HEK293T (cell line): ENCODE measurements around the gene ARF6.

ENCODE experiments used
- CTCF ChIA-PET: fragments of 350-600 bp; formaldehyde crosslinking; extraction: SDS; loops from one replicate; lab custom pipeline; 2021; ENCODE audit warnings: antibody characterized with exemption, inconsistent platforms; lab: Yijun Ruan, JAX
- POLR2A ChIA-PET: fragments of 350-600 bp; formaldehyde crosslinking; extraction: SDS; loops from one replicate; lab custom pipeline; 2020; ENCODE audit warnings: antibody characterized with exemption, inconsistent platforms; lab: Yijun Ruan, JAX
- DNase-seq: peaks from one replicate; pipeline ENCODE4 v3.0.0; 2012; ENCODE audit warnings: mixed read lengths; ENCODE audit errors: extremely low spot score
- ARNT ChIP-seq: fragments of 450-650 bp; IDR thresholded peaks from 2 replicates; pipeline ENCODE4 v1.6.1; 2017; ENCODE audit warnings: mild to moderate bottlenecking
- BHLHE40 ChIP-seq: fragments of 450-650 bp; IDR thresholded peaks from 2 replicates; pipeline ENCODE4 v1.6.1; 2016; ENCODE audit warnings: mild to moderate bottlenecking, moderate library complexity, borderline replicate concordance
- CTBP1 ChIP-seq: fragments of 450-650 bp; IDR thresholded peaks from 2 replicates; pipeline ENCODE4 v1.6.1; 2016; ENCODE audit warnings: borderline replicate concordance
- ELF4 ChIP-seq: fragments of 450-650 bp; IDR thresholded peaks from 2 replicates; pipeline ENCODE4 v1.6.1; 2017; ENCODE audit warnings: antibody characterized with exemption
- FOXA1 ChIP-seq: fragments of 450-650 bp; IDR thresholded peaks from 2 replicates; pipeline ENCODE4 v1.6.1; 2016; ENCODE audit warnings: mild to moderate bottlenecking
- FOXK2 ChIP-seq: fragments of 450-650 bp; IDR thresholded peaks from 2 replicates; pipeline ENCODE4 v1.6.1; 2016; ENCODE audit warnings: mild to moderate bottlenecking
- FOXM1 ChIP-seq: fragments of 450-650 bp; IDR thresholded peaks from 2 replicates; pipeline ENCODE4 v1.6.1; 2017; ENCODE audit warnings: mild to moderate bottlenecking, borderline replicate concordance
- HDGF ChIP-seq: fragments of 450-650 bp; IDR thresholded peaks from 2 replicates; pipeline ENCODE4 v1.6.1; 2017; ENCODE audit warnings: antibody characterized with exemption, borderline replicate concordance
- L3MBTL2 ChIP-seq: fragments of 450-650 bp; conservative IDR thresholded peaks from 2 replicates; pipeline ENCODE4 v1.6.1; 2016; ENCODE audit warnings: mild to moderate bottlenecking
- LEF1 ChIP-seq: fragments of 450-650 bp; IDR thresholded peaks from 2 replicates; pipeline ENCODE4 v1.6.1; 2017; ENCODE audit warnings: mild to moderate bottlenecking, borderline replicate concordance
- NFRKB ChIP-seq: fragments of 450-650 bp; IDR thresholded peaks from 2 replicates; pipeline ENCODE4 v1.6.1; 2016; ENCODE audit warnings: mild to moderate bottlenecking, moderate library complexity
- PKNOX1 ChIP-seq: fragments of 450-650 bp; IDR thresholded peaks from 2 replicates; pipeline ENCODE4 v1.6.1; 2016
- SP1 ChIP-seq: fragments of 450-650 bp; IDR thresholded peaks from 2 replicates; pipeline ENCODE4 v1.6.1; 2017
- SUZ12 ChIP-seq: fragments of 450-650 bp; IDR thresholded peaks from 2 replicates; pipeline ENCODE4 v1.6.1; 2016; ENCODE audit warnings: mild to moderate bottlenecking
- TARDBP ChIP-seq: fragments of 450-650 bp; IDR thresholded peaks from 2 replicates; pipeline ENCODE4 v1.6.1; 2016
- ZNF384 ChIP-seq: fragments of 450-650 bp; IDR thresholded peaks from 2 replicates; pipeline ENCODE4 v1.6.1; 2016

Gene ARF6

GRCh38 chr14:49862089-49862673, 30.7 kb upstream of the ARF6 start:
- peak; percentile 56 for DNase-seq
- CTCF ChIA-PET = interaction anchor here (0.5 to 6.0 kb wide), 32 partner anchors 9 to 453 kb away, joined by 3 to 79 read pairs (median 4); partner anchors contain the start of genes ARF6, KLHDC2, NEMF and VCPKMT
- TF ChIP-seq BHLHE40 (no peak), NFRKB (peak; percentile 57), ELF4 (no peak), FOXK2 (no peak)
- POLR2A ChIA-PET = interaction anchor here (0.8 to 3.1 kb wide), 26 partner anchors 10 to 450 kb away, joined by 3 to 57 read pairs (median 4); partner anchors contain the start of genes ARF6, DMAC2L, KLHDC2 and L2HGDH

GRCh38 chr14:49863487-49864281, 29.2 kb upstream of the ARF6 start:
- ChIA-PET CTCF (interaction anchor here (1.4 to 6.0 kb wide), 5 partner anchors 12 to 235 kb away, joined by 3 to 79 read pairs (median 11); partner anchors contain the start of gene NEMF), POLR2A (interaction anchor here (0.9 to 3.1 kb wide), 12 partner anchors 11 to 238 kb away, joined by 3 to 57 read pairs (median 6); partner anchors contain the start of genes ARF6, NEMF and POLE2)
- no peak for DNase-seq
- peak; percentile 84 for TF ChIP-seq ZNF384
- TF ChIP-seq PKNOX1 = peak; percentile 42; the same call in 1 of the 2 replicates
- TF ChIP-seq FOXM1 = no peak

GRCh38 chr14:49865431-49865859, 27.4 kb upstream of the ARF6 start:
- POLR2A ChIA-PET = interaction anchor here (1.1 to 3.6 kb wide), 2 partner anchors 13 to 14 kb away, joined by 3 to 24 read pairs; partner anchors contain the start of gene NEMF
- CTCF ChIA-PET = interaction anchor here (0.6 to 6.0 kb wide), 16 partner anchors 10 to 1815 kb away, joined by 3 to 79 read pairs (median 4); partner anchors contain the start of genes DMAC2L, L2HGDH and NEMF
- TF ChIP-seq CTBP1 = no peak
- no peak for TF ChIP-seq HDGF
- TF ChIP-seq FOXA1 = no peak
- TF ChIP-seq PKNOX1 = no peak
- no peak for TF ChIP-seq ELF4
- TF ChIP-seq ARNT = no peak
- TF ChIP-seq ZNF384 = no peak
- no peak for TF ChIP-seq BHLHE40
- no peak for TF ChIP-seq FOXK2
- TF ChIP-seq SP1 = no peak
- no peak for TF ChIP-seq SUZ12
- TF ChIP-seq FOXM1 = no peak
- no peak for DNase-seq

GRCh38 chr14:49867831-49868719, 24.8 kb upstream of the ARF6 start:
- peak; percentile 94 for DNase-seq
- ChIA-PET POLR2A (interaction anchor here (0.6 to 3.6 kb wide), 19 partner anchors 10 to 244 kb away, joined by 3 to 24 read pairs (median 4); partner anchors contain the start of genes ARF6 and NEMF), CTCF (interaction anchor here (0.7 to 2.4 kb wide), 3 partner anchors 12 to 236 kb away, joined by 3 to 14 read pairs (median 7); partner anchors contain the start of gene NEMF)
- TF ChIP-seq FOXA1 (no peak), HDGF (peak; percentile 47; the same call in 1 of the 2 replicates), LEF1 (no peak), FOXM1 (no peak), SUZ12 (no peak), L3MBTL2 (no peak), SP1 (no peak), ARNT (no peak), CTBP1 (peak; percentile 48; the same call in 1 of the 2 replicates), BHLHE40 (no peak)

- CTCF ChIA-PET = interaction anchor here (1.8 to 2.4 kb wide), 2 partner anchors 11 to 16 kb away, joined by 7 to 14 read pairs; partner anchors contain the start of gene NEMF
- no peak for TF ChIP-seq CTBP1
- no peak for TF ChIP-seq ZNF384
- peak; percentile 93 for TF ChIP-seq PKNOX1
- TF ChIP-seq TARDBP = no peak
- POLR2A ChIA-PET = interaction anchor here (0.9 to 3.6 kb wide), 11 partner anchors 11 to 243 kb away, joined by 3 to 24 read pairs (median 6); partner anchors contain the start of genes ARF6 and NEMF
- no peak for DNase-seq
Observed at GRCh38 chr14:49868720-49869114, 24.2 kb upstream of the ARF6 start.
